Hepatic stellate cell (primary cell): Measurements from ENCODE around the gene DNASE1L1.
"Not testable (repeated sequence)": the region's sequence is repeated elsewhere in the genome, so short reads cannot be mapped to it uniquely, and the experiment has no call there.

Experiments
- DNase-seq: peaks from one replicate; pipeline ENCODE4 v3.0.0; 2011; ENCODE audit warnings: low spot score

Gene DNASE1L1

GRCh38 chrX:154403858-154404257 lies 5.2 kb downstream of the DNASE1L1 start:
- no peak for DNase-seq

DNA sequence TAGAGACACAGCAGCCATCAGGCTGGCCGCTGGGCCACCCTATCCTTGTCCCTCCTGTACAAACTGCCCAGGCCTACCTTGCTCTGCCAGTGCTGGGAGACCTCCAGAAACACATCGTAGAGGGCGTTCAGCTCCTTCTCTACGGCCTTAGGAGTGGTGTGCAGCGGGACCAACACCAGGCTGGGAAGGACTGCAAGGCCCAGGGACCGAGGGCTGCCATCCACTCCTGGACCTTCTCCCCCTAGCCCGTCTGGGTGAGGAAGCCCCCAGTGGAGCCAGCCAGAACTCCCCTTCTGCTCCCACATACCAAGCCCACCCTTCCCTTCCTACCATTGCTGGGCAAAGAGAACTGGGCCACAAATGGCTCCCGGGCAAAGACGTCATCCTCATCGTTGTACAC lies 5.9 kb downstream of the DNASE1L1 start:
- no peak for DNase-seq

- DNase-seq: no peak
Measured at GRCh38 chrX:154402622-154403127, 6.4 kb downstream of the DNASE1L1 start.

DNA sequence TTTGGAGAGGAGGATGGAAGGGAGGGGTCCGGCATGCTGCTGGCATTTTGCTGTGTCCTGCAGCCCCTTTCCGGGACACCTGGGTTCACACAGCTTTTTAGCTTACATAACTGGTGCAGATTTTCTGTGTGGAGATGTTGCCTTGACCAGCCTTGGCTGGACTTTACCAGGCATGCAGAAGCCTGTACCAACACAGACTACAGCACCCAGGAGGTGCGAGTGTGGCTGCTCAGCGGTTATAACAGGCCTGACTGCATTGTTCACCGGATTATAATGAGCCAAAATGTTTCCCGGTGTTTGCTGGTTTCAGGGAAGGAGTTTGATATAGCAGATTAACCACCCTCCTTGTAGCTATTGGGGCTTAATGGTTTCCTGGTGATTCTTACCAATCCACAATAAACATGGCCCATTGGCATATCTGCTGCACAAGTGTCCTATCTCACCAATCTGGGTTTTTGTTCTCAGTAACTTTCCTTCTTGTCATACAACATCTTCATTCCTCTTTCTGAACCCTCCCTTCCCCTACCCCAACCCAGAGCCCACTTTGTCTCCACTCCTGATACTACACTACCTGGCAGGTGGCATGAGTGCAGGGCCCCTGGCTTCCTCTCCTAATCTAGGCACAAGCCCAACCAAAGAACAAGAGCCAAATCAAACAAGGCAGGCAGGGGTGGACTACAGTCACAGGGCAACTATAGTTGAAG lies 7.0 kb downstream of the DNASE1L1 start:
- DNase-seq: no peak

DNA sequence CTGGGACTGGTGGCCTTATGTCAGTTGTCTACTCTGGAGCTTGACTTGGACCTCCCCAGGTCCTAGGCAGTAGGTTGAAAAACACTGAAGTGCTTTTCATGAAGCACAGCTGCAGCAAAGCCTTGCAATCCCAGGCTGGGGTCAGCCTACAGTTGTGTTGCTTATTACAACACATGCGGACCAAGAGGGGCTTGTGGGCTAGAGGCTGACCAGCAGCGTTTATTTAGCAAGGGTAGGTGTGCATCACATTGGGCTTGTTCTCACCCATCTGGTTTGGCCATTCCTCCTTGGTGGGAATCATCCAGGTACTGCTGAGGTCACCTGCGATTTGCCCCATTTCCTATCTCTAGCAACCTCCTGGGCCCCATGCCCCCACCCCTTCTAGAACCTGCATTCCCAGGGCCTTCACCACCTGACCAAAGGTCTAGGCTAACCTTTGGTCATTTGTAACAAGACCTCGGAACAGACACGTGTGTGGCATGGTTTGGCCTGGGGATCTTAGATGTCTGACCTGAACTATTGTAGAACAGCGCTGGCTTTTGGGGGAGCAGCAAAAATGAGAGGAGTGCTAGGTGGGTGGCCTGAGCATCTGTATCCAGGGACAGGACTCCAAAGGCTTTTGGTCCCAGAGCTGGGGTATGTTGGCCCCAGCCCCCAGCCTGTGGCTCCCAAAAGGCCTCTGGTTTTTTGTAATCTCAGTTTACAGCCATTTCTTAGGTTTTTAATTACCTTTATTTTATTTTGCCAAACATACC lies 7.8 kb downstream of the DNASE1L1 start:
- no peak for DNase-seq

DNA sequence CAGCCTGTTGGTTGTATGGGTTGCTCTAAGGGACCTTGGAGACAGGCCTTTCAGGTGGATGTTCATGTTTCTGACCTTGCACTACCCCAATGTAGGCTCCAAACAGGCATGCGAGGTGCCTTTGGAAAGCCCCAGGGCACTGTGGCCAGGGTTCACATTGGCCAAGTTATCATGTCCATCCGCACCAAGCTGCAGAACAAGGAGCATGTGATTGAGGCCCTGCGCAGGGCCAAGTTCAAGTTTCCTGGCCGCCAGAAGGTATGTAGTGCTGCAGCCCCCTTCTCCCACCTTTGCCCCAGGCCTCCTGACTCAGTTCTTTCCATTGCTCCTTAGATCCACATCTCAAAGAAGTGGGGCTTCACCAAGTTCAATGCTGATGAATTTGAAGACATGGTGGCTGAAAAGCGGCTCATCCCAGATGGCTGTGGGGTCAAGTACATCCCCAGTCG lies 8.7 kb downstream of the DNASE1L1 start:
- not testable (repeated sequence) for DNase-seq

DNA sequence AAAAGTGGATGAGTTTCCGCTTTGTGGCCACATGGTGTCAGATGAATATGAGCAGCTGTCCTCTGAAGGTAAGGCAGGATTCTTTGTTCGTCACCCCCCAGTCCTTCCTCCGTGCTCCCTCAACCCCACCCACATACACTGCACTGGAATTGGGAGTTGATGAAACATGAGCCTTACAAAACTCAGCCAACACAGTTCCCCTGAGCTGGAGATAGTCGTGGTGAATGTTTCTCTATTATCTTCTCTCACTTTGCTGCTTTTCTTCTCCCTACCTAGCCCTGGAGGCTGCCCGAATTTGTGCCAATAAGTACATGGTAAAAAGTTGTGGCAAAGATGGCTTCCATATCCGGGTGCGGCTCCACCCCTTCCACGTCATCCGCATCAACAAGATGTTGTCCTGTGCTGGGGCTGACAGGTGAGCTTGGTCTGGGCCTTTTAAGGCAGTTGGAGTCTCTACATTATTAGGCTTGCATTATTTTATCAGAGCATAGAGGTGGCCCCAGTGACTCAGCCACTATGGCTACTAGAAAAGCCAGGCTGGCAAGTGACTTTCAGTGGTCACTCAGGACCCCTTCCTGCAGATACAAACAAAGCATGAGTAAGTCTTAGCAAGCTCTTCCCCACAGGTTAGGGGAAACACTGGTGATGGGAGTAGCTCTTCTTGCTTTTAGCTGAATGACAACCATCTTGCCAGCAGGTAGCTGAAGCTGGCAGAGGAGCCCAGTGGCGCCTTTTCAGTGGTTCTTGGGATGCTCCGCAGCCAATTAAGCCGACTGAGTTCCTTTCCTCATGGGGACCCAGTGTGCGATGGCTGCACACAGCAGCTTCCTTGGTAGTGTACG lies 9.3 kb downstream of the DNASE1L1 start:
- DNase-seq: no peak

- no peak for DNase-seq
Measured at GRCh38 chrX:154398668-154399526, 10.2 kb downstream of the DNASE1L1 start.

DNA sequence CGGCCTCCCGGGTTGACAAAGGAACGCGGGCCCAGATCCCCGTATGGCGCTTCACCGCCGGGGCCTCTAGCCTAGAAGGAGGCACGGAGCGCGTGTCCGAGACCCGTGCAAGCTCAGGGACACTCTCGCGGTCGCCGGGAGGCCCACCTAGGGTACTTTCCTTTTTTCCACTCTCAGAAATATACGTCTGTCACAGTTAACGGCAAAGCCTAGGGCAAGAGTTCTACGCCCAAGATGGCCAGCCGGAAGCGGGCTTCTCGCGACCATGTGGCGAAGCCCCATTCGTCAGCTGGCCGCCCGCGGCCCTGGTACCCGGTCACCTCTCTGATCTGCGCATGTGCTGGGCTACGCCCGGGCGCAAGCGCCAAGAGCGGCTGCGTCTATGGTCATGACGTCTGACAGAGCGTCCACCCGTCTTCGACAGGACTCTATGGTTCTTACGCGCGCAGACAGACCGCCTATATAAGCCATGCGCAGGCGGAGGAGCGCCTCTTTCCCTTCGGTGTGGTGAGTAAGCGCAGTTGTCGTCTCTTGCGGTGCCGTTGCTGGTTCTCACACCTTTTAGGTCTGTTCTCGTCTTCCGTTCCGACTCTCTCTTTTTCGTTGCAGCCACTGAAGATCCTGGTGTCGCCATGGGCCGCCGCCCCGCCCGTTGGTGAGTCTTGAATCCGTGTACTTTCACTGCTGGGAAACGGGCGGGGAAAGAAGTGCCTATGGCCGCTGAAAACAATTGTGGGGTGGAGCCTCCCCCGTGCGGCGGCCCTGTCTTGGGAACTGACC lies 11.0 kb downstream of the DNASE1L1 start, which contains the start of gene RPL10:
TSS of gene RPL10 (plus strand) at position 490 of the 780 bp plus-strand sequence. CDS start at position 633, 143 bp downstream.
- DNase-seq: peak; percentile 98

GRCh38 chrX:154396973-154397887 lies 11.8 kb downstream of the DNASE1L1 start:
- peak; percentile 64 for DNase-seq

- not testable (repeated sequence) for DNase-seq
Measured at GRCh38 chrX:154396363-154396762, 12.7 kb downstream of the DNASE1L1 start.

DNA sequence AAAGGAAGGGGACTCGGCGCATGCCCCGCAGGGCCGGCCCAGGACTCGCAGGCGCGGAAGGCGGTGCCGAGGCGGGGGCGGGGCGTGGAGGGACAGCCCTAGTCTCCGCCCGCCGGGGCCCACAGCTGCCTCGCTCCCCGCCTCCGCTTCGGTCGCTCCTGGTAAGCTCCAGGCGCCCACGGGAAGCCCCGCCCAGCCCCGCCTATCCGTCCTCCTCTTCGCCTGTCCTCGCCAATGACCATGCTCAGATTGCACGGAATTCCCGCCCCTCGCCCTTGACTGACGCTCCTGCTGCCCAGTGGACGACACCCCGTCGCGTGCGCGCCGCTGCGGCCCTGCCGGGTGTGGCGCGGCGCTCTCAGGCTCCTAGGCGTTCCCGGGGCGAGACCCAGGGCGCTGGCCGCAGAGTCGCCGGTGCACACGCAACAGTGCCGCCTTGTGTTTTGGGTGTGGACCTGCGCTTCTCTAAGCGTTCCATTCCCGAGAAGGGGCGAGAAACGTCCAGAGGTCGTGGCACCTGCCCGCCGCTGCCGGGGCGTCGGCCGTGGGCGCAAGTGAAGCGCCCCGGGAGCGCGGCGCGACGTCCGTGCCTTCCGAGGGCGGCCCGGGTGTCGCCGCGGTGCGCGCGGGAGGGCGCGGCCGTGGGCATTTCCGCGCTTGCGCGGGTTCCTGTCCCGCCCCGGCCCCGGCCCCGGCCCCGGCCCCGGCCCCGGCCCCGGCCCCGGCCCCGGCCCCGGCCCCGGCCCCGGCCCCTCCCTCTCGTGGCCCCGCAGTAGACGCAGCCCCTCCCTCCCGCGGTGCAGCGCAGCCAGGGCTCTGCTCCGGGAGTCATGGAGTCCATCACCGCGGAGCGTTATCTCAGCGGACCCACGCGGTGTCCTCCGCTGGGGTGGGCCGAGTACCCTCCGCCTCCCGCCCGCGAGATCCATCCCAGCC lies 19.0 kb downstream of the DNASE1L1 start:
- not testable (repeated sequence) for DNase-seq

- DNase-seq: not testable (repeated sequence)
Measured at GRCh38 chrX:154388649-154389048, 20.4 kb downstream of the DNASE1L1 start.

- DNase-seq: not testable (repeated sequence)
Measured at GRCh38 chrX:154388094-154388493, 21.0 kb downstream of the DNASE1L1 start.

- no peak for DNase-seq
Measured at GRCh38 chrX:154384284-154384892, 24.7 kb downstream of the DNASE1L1 start.

DNA sequence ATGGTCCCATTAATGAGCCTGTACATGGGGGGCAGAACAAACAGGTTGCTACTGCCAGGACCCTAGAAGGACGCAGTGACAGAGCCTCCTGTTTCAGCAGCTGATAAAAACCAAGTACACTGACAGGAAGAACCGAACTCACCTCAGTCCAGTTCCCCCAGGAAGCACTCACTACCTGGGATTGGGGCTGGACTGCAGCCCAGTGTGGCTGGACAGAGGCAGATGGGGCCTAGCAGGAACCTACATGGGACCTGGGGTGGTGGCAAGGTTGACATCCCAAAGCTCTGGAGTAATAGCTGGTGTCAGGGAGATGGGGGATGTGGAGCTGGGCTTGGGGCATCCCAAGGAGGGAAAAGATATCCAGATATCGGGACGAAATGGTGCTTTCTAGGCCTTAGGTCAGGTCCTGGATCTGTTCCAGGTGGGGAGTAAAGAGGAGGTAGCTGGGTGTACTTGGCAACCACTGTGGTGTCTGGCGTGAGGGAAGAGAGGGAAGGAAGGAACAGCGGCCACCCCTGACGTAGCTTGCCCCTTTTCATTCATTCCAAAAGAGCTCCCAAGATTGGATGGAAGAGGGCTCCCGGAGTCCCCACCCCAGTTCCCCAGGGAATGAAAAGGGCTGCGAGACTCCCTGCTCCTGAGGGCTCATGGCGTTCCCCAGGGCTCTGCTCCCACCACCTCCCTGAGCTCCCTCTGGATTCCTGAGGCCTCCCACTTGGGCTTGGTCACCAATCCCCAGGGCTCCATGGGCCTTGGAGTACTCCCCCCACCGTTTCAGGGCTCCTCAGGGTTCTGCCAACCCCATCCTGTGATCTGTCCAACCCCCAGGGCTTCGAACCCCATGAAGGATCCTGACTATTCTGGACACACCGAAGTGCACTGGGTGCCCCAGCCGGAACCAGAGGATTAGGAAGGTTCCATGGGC lies 25.4 kb downstream of the DNASE1L1 start:
- no peak for DNase-seq
